Hematopoietic multipotent progenitor cell treated with erythropoietin and hydrocortisone succinate and interleukin-3 and kit ligand, for 15 days (in vitro differentiated cells): ENCODE results near the gene HERPUD2.
"Not testable (repeated sequence)": the region's sequence is repeated elsewhere in the genome, so short reads cannot be mapped to it uniquely, and the experiment has no call there.

Experiments
- DNase-seq: peaks from one replicate; pipeline ENCODE4 v3.0.0-alpha.2; 2015; ENCODE audit warnings: low spot score

HERPUD2 gene

GRCh38 chr7:35677582-35678356, 17.2 kb downstream of the HERPUD2 start:
- no peak for DNase-seq

GRCh38 chr7:35676211-35676610, 18.7 kb downstream of the HERPUD2 start:
- DNase-seq: no peak

GRCh38 chr7:35670856-35671569, 23.9 kb downstream of the HERPUD2 start:
- no peak for DNase-seq

GRCh38 chr7:35660411-35660810, 34.5 kb downstream of the HERPUD2 start:
- not testable (repeated sequence) for DNase-seq

- no peak for DNase-seq
Measured at GRCh38 chr7:35658606-35659201, 36.2 kb downstream of the HERPUD2 start.

- DNase-seq: no peak
Measured at GRCh38 chr7:35657125-35657524, 37.8 kb downstream of the HERPUD2 start.

- not testable (repeated sequence) for DNase-seq
Measured at GRCh38 chr7:35654558-35654957, 40.4 kb downstream of the HERPUD2 start.

- DNase-seq: no peak
Measured at GRCh38 chr7:35652124-35652523, 42.8 kb downstream of the HERPUD2 start.

- DNase-seq: no peak
Measured at GRCh38 chr7:35650751-35651150, 44.2 kb downstream of the HERPUD2 start.

- no peak for DNase-seq
Measured at GRCh38 chr7:35649711-35650110, 45.2 kb downstream of the HERPUD2 start.

GRCh38 chr7:35648367-35648766, 46.6 kb downstream of the HERPUD2 start:
- DNase-seq: no peak

GRCh38 chr7:35647171-35647574, 47.8 kb downstream of the HERPUD2 start:
- DNase-seq: no peak

GRCh38 chr7:35646289-35647023, 48.5 kb downstream of the HERPUD2 start:
- no peak for DNase-seq

- DNase-seq: no peak
Measured at GRCh38 chr7:35645691-35646090, 49.2 kb downstream of the HERPUD2 start.

- no peak for DNase-seq
Measured at GRCh38 chr7:35630024-35630972, 64.6 kb downstream of the HERPUD2 start.

- peak; percentile 49 for DNase-seq
Measured at GRCh38 chr7:35624299-35625186, 70.4 kb downstream of the HERPUD2 start.

- DNase-seq: no peak
Measured at GRCh38 chr7:35623381-35623780, 71.6 kb downstream of the HERPUD2 start.

- no peak for DNase-seq
Measured at GRCh38 chr7:35619863-35620262, 75.1 kb downstream of the HERPUD2 start.

GRCh38 chr7:35617041-35617440, 77.9 kb downstream of the HERPUD2 start:
- DNase-seq: no peak

GRCh38 chr7:35613150-35613549, 81.8 kb downstream of the HERPUD2 start:
- no peak for DNase-seq
